ENCODE data around the gene LNPEP.

LNPEP gene

GRCh38 chr5:96935559-96936430 is at the start of gene LNPEP:
Gene LNPEP (plus strand): TSS chr5:96936080. CDS start chr5:96936156, 76 bp downstream.
- DNase-seq: peak; percentile 64

GRCh38 chr5:96893342-96893741 is 42.5 kb upstream of the LNPEP start:
- DNase-seq: no peak

- no peak for DNase-seq
These were observed 39.6 kb upstream of the LNPEP start for GRCh38 chr5:96896276-96896675.

GRCh38 chr5:96896806-96897205 is 39.1 kb upstream of the LNPEP start:
- no peak for DNase-seq

- no peak for DNase-seq
These were observed 34.5 kb upstream of the LNPEP start for GRCh38 chr5:96901384-96901783.

GRCh38 chr5:96901841-96902240 is 34.0 kb upstream of the LNPEP start:
- no peak for DNase-seq

GRCh38 chr5:96902876-96903275 is 33.0 kb upstream of the LNPEP start:
- DNase-seq: no peak

- DNase-seq: no peak
These were observed 32.6 kb upstream of the LNPEP start for GRCh38 chr5:96903300-96903699.

- DNase-seq: no peak
These were observed 31.6 kb upstream of the LNPEP start for GRCh38 chr5:96904054-96904931.

- DNase-seq: no peak
These were observed 30.0 kb upstream of the LNPEP start for GRCh38 chr5:96905864-96906263.

- DNase-seq: no peak
These were observed 26.9 kb upstream of the LNPEP start for GRCh38 chr5:96909003-96909402.

GRCh38 chr5:96909435-96909834 is 26.4 kb upstream of the LNPEP start:
- DNase-seq: no peak

- no peak for DNase-seq
These were observed 24.7 kb upstream of the LNPEP start for GRCh38 chr5:96911139-96911538.

- DNase-seq: no peak
These were observed 22.6 kb upstream of the LNPEP start for GRCh38 chr5:96913233-96913632.

GRCh38 chr5:96919754-96920197 is 16.1 kb upstream of the LNPEP start:
- no peak for DNase-seq

GRCh38 chr5:96920744-96921355 is 15.0 kb upstream of the LNPEP start:
- DNase-seq: no peak

GRCh38 chr5:96922499-96923244 is 13.2 kb upstream of the LNPEP start:
- no peak for DNase-seq

- DNase-seq: no peak
These were observed 11.8 kb upstream of the LNPEP start for GRCh38 chr5:96924016-96924443.

- no peak for DNase-seq
These were observed 9.6 kb upstream of the LNPEP start for GRCh38 chr5:96926276-96926675.

GRCh38 chr5:96927008-96927407 is 8.9 kb upstream of the LNPEP start:
- no peak for DNase-seq

- DNase-seq: no peak
These were observed 6.8 kb upstream of the LNPEP start for GRCh38 chr5:96928931-96929708.

GRCh38 chr5:96930058-96930457 is 5.8 kb upstream of the LNPEP start:
- no peak for DNase-seq

Measured in NCI-H1417 treated with DMSO at 0.1 percent for 48 hours (cell line).